ENCODE measurements around the gene GPR4. TPM values are rescaled to one million over a fixed set of nuclear protein-coding genes. Genes with fewer than 3 reads are reported as not detected.
A peak's percentile ranks its signal among the peaks of the same experiment; 100 is the strongest.

The GPR4 gene
- total RNA-seq, 1 donor from 2014 or later = 0.20 TPM

- no peak for DNase-seq
Observed at GRCh38 chr19:45589768-45590167, 12.2 kb downstream of the GPR4 start.

- no peak for DNase-seq
Observed at GRCh38 chr19:45587873-45588272, 14.1 kb downstream of the GPR4 start.

DNA sequence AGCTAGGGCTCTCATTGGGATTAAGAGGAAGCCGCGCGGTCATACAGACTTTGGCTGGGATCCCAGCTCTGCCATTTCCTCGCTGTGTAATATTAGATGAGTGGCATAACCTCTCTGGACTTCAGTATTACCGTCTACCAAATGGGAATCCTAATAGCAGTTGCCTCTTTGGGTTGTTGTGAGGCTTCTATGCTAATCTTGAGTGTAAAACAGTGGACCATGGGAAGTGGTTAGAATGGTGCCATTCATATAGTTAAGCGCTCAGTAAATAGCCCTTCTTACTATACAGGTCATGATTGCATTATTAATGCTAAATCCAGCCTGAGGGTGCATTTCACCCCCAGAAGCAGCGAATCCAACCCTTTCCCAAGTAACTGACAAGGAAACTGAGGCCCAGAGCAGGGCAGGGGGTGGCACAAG lies 16.8 kb downstream of the GPR4 start:
- no peak for DNase-seq

DNA sequence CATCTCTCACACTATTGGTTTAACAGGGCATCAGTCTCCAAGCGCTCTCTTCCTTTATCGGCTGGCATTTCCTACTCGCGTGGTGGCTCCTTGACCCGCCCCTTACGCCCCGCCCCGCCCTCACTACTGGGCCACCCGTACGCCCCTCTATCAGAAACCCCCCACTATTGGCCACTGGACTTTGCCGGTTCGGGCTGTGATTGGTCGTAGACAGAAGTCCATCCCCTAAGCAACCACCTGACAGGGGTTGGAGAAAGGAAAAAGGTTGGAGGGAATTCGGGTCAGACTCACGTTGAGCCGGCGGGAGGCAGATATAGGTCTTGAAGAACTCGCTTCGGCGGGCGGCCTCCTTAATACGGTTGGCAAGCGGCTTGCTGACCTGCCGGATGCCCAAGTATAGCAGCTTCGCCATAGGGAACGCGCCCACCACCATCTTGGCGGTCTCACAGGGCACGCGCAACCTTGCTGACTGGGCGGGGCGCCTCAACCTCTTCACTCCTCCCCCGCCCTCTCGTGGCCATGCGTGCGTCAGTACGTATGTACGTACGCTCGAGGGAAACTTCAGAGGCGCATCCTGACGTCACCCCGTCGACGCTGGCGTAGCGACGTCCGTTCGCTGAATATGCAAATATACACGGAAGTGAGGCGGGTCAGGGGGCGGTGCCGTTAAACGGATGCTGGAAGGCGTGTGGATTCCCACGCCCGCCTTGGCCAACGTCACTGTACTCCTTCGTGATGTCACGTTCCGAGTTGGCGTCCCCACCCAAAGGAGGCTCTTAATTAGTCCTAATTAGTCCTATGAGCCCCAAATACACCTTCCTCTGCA lies 17.5 kb downstream of the GPR4 start, which contains the start of gene OPA3:
Gene OPA3, minus strand, starts transcription at position 471 of the 826 bp plus-strand sequence. Its CDS starts 38 bp downstream, at position 433.
- peak; percentile 100 for DNase-seq

GRCh38 chr19:45581576-45581975 lies 20.4 kb downstream of the GPR4 start:
- DNase-seq = no peak

GRCh38 chr19:45578861-45579260 lies 23.2 kb downstream of the GPR4 start:
- no peak for DNase-seq

DNA sequence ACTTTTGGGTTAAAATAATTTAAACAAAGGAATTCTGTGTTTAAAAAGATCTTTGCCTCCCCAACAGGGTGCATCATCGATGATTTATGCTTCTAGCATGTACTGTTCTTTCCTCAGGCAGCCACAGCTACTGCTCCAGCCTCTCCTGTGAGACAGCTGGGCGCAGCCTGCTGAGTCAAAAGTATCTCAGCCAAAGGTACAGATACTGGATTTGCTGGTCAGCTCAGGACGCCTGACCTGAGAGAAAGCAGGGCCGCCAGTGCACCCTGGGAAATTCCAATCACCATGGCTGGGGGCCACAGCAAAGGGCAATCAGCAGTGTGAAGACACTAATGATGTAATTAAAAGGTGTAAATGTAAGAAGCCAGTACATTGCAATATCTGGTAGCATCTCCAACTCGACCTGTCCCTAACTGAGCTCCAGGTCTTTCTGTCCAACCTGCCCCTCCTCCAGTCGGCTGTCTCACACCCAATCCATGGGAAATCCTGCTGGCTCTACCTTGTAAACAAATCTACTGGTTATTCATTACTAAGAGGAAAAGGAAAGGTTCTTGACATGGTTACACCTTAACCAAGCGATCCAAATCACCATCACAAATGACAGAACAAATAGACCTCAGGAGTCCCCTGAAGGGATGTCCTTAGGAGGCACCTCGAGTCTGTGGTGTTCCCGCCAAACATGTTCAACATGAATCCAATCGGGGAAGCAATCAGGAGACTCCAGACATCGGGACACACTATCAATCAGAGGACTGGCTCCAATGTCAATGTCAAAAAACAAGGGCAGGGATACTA lies 24.7 kb downstream of the GPR4 start:
- no peak for DNase-seq

GRCh38 chr19:45576682-45577081 lies 25.3 kb downstream of the GPR4 start:
- DNase-seq = no peak

DNA sequence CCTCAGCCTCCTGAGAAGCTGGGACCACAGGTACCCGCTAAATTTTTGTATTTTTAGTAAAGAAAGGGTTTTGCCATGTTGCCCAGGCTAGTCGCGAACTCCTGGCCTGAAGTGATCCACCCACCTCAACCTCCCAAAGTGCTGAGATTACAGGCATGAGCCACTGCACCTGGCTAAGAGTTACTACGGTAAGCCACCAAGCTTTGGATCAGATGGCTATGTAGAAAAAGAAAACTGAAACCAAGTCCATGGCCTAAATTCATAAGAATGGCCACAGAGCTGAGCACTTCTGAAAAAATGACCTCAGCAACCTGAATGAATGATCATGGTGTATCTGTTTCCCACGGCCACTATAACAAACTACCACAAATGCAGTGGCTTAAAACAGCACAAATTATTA lies 26.8 kb downstream of the GPR4 start:
- no peak for DNase-seq

DNA sequence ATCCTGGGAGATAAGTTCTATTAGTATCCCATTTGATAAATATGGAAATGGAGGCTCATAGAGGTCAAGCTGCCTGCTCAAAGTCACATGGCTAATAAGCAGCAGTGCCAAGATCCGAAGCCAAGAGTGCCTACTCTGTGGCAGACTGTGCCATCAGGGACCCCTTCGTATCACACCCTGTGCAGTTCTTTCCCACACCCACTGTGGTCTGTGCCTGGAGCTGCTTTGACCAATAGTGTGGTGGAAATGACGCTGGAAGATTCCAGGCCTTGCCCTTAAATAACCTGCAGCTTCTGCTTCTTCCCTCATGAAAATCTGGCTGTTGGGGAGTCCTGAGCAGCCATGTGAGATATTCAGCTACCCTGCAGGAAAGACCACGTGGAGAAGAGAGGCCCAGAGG lies 27.5 kb downstream of the GPR4 start:
- DNase-seq = no peak

- no peak for DNase-seq
Observed at GRCh38 chr19:45571457-45572220, 30.4 kb downstream of the GPR4 start.

DNA sequence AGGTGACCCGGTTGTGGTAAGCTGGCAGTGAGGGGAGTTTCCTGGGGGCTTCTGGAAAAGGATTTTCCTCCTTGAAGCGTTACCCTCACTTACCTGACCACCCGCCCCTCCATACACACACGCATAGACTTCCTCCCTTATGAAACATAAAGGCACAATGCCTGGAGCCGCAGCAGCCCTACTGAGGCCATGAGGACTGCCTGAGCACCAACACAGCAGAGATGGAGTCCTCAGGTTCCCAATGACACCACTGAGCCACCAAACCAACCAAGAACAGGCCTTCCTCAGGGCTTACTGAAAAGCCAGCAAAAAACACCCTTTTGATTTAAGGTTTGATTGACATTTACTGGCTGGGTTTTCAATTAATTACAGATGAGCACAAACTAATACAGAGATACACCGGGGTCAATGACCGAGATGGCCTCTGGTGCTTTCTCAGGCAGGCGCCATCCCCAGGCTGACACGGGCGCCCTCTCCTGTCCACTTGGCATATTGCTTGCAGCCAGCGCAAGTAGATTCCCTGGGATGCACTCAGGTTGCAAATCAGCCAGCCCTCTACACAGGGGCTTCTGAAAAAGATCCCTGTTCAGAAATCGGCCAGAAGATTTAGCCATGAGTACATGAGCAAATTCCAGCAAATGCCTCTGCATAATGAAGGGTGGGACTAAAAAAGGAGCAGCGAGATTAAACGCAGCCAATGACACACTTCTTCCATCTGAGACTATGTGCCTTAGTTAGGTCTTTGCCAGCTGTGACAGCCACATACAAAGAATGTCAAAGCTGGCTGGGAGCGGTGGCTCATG lies 32.2 kb downstream of the GPR4 start:
- DNase-seq = no peak

DNA sequence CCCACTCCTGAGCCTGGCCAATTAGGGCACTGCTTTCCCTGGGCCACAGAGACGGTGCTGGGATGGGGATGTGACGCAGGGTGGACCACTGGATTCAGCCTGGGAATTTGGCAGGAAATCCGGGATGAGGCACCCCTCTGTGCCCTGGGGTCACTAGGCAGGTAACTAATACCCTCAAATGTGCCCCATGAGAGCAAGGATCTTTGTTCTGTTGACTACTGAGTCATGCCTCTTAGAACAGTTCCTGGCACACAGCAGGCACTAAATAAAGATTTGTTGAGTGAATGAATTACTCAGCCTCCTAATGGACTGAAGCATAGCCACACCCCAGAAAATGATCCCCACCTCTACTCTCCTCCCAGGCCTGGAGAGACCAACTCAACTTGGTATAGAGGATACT lies 33.3 kb downstream of the GPR4 start:
- no peak for DNase-seq

GRCh38 chr19:45567609-45568008 lies 34.4 kb downstream of the GPR4 start:
- DNase-seq = no peak

- DNase-seq = no peak
Observed at GRCh38 chr19:45564131-45564780, 37.8 kb downstream of the GPR4 start.

DNA sequence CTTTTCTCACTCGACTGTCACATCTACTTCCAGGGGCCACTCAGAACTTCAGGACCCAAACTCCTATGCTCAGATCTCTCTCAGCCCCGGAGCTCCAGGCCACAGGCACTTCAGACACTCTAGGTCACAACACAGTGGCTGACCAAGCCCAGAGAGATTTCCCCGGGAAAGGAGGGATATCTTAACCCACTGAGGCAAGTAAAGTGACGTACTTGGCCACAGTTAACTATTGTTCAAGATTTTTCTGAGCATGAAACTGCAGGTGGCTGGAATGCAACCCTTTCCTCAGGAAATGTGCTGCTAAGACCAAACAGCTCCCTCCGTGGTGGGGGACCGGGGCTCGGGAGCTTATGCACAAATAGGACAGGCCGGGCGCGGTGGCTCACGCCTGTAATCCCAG lies 41.3 kb downstream of the GPR4 start:
- DNase-seq = no peak

GRCh38 chr19:45560038-45560437 lies 42.0 kb downstream of the GPR4 start:
- no peak for DNase-seq

DNA sequence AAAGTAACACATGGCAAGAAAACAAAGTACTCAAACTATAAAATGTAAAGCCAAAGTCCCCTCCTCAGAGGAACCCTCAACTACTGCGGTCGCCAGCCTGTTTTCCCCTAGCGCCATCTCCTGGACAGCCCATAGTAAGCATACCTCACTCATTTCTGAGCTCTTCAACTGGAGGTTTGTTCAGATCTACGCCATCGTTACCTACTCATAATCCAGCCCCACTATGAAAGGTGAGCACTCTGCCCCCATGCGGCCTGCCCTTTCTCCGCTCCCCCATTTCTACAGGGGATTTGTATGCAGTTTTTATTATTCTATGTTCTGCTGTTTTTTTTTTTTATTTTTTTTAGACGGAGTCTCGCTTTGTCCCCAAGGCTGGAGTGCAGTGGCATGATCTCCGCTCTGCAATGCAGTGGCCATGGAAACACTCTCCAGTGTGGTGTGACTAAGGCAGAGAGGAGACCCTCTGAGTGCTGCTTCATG lies 43.6 kb downstream of the GPR4 start:
- no peak for DNase-seq

DNA sequence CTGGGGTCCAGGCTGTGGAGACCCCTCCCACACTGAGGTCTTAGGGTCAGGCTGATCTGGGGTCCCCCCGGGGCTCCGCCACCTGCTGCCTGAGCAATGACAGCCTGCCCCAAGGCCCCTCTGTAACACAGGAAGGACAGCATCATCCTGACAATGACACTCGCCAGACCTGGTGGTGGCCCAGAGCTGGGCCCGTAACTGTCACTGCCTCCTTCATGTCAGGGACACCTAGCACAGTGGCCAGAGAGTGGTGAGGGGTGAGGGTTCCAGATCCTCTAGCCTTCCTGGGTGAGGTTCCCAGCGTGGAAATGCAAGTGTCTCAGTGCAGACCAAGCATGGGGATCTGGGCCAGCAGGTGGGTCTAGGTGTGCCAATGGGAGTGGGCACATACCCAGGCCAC lies 45.2 kb downstream of the GPR4 start:
- DNase-seq = no peak

DNA sequence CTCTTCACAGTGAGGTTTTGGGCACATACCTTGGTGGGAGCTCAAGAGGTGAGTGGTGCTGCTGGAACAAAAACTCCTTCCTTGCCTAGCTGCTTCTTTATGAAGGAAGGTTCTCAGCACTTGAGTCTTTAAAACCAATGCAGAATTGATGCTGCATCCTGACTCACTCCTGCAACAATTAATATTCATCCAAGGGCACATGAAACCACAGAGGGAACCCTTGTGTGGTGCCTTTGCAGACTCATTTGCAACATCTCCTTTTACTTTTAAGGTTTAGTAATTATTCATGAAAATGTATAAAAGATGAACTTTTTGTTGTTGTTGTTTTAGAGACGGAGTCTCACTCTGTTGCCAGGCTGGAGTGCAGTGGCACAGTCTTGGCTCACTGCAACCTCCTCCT lies 47.5 kb downstream of the GPR4 start:
- DNase-seq = no peak

DNA sequence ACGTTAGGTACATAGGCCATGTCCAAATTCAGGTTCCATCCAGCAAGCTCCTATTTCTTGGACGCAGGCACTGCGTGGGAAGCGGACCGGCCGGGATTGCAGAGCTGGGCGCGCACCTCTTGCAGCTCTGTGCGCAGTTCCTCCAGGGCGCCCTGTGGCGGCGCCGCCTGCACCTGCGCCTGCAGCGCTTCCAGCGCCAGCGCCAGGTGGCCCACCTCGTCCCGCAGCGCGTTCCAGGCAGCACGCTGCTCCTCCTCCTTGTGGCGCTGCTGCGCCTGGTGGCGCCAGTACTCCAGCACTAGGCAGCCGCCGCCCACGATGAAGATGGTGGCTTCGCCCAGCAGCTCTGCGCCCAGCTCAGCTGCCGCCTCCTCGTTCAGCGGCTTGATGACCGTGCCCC lies 48.5 kb downstream of the GPR4 start:
- DNase-seq = no peak

Measured in skin of body (tissue), 2 donors.